Endothelial cell of hepatic sinusoid (primary cell): Measurements from ENCODE around the gene RSPO4.

Experiments used
- in situ Hi-C: cut with HindIII; loops from 2 replicates; pipeline ENCODE4 v1.10.0; 2017; ENCODE audit warnings: low sequenced_read_pairs

The RSPO4 gene

DNA sequence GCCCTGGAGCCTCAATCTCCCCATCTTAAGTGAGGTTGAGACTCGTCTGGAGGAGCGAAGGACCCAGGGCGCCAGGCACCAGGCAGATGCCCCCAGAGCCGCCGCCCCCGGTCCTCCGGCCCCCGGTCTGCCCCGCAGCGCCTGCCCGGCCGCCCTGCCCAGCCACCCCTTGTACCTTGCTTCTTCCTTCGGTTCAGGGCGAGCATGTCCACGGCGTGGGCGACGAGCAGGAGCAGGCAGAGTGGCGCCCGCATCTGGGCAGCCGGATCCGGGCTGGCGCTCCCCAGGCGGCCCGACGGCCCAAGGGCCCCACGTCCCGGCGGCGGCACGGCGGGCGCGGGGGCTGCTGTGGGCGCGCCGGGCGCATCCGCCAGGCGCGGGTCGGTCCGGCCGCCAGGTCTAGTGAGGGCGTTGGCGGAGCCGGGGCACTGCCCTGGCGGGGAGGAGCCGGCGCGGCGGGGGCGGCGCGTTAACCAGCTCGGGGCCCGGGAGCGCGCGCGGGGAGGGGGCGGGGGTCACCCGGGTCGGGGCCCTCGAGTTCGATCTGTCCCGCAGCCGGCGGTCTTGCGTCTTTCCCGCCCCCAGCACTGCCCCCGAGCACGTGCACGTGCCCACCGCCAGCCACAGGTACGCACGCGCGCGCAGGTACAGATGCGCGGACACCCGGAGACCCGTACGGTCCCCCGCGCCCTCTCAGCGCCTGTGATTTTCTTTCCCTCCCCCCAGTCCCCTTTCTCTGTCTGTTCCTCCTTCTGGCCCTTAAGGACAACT is at the start of gene RSPO4:
TSS of gene RSPO4 (minus strand) at position 401 of the 771 bp plus-strand sequence. CDS start at position 254, 147 bp downstream.
- in situ Hi-C loops = no loop called here

DNA sequence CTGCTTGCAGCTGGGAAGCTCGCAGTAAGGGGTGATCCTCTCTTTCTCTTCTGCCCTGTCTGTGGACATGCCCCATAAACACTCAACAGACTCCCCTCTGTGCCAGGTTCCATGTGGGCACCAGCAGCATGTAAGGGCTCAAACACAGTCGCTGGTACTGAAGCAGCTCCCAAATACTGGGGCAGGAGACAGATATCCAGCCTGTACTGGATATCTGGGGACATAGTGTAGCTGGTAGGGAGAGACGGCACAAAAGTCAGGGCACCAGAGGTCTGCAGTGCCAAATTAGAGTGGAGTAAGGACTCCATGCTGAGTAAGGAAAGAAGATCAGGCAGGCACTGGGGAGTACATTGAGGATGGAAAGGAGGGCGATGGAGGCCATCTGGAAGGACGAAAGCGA is 48.3 kb upstream of the RSPO4 start:
- in situ Hi-C loops = no loop called here

DNA sequence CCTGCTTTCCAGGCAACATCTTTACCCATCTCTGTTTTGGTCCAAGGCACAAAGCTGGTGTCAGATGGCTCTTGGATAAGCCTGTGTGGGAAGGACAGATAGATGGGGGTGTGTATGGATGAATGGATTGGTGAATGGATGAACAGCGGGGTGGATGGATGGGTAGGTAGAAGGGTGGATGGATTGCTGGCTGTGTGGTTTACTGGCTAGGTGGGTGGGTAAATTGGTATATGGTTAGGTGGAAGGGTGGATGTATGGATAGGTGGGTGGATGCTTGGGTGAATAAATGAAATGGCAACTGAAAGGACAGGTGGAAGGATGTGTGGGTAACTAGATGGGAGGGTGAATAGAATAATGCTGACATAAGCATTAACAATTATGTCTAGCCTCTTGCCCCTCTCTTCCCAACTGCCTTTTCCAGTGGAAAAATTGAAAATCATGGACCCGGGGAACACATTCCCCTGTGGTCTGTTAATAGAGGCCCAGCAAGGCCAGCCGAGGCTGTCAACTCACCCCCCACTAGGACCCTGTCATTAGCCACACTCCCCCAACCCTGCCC is 43.8 kb upstream of the RSPO4 start:
- in situ Hi-C loops = loop anchor here (5.0 kb wide), 2 partner anchors 59 to 86 kb away; no protein-coding TSS in a partner anchor

DNA sequence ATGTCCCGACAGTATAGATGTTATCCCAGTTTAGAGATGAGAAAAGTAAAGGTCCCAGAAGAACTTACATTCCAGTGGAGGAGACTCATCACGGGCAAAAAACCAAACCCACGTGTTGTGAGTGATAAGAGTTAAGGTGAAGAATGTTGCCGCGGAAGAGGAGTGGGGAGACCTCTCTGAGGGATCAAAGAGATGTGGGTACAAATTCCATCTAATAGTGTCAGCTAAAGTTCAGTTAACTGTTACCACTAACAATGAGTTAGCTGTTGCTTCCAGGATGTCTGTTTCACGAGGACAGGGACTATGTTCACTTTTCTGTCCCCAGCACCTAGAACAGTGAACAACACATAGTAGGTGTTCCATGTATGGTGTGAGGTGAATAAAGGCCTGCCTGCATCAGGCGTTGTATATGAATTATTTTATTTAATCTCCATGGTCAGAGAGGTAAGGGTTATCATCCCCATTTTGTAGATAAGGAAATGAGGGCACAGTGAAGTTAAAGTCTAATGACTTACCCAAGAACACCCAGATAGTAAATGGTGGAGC is 39.8 kb upstream of the RSPO4 start:
- in situ Hi-C loops = no loop called here

DNA sequence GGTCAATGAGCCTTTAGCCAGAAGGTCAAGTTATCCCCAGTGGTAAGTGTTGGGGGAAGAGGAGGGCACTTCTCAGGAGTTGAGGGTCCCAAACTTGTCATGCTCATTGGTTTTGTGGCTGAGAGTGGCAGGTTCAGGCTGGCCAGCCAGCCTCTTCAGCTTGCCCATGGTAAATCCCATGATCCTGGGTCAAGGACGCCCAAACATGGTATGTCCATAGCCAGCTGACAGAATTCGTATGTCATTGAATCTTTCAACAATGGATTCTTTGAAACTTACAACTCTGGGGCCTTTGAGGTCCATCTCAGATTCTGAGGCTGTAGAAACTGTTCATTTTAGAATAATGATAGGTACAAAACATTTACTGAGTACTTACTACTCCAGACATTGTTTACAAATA is 36.1 kb upstream of the RSPO4 start:
- in situ Hi-C loops = no loop called here

DNA sequence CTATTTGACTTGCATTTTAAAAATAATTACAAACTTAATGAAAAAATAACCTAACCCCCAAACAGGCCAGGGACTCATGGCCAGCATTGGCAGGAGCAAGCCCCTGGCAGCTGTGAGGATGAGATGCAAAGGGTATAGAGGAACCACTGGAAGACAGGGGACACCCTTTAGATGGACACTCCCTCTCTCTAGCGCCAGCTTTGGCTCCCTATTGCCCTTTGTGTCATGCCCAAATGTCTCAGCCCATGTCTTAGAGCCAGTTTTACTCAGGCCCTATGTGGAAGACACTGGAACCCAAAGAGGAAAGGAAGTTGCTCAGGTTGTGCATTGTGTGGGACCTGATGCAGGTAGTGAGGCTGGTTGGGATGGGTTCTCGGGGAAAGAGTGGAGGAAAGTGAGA is 34.9 kb upstream of the RSPO4 start:
- in situ Hi-C loops = no loop called here

DNA sequence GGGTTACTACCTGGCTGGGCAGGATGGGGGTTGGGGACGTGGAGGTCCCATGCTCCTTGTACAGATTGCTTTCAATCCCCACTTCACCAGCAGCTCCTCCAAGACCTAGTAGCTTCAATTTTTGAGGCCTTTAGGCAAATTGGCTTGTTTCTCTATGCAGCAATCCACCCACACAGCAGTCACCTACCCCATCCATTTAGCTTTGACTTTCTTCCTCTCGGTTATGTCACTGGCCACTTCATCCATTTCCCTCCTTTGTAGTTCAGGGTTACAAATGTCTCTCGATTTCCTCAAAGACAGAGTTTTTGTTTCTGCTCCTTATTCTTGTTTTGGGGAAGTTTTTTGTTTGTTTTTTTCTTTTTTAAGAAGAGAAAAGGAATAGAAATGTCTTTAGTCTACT is 33.4 kb upstream of the RSPO4 start:
- in situ Hi-C loops = no loop called here

DNA sequence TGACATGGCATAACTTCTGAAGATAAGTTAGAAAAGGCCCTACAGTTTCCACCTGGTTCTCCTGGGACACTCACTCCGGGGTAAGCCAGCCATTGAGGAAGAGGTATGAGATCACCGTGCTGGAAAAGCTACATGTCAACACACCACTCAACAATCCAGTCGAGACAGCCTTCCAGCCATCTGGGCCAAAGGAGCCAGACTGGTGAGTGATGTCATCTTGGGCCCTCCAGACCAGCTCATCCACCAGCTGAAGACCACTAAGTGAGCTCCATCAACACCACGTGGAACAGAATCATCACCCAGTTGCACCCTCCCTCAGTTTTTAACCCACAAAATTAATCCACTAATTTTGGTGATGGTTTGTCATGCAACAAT is 32.3 kb upstream of the RSPO4 start:
- in situ Hi-C loops = no loop called here

DNA sequence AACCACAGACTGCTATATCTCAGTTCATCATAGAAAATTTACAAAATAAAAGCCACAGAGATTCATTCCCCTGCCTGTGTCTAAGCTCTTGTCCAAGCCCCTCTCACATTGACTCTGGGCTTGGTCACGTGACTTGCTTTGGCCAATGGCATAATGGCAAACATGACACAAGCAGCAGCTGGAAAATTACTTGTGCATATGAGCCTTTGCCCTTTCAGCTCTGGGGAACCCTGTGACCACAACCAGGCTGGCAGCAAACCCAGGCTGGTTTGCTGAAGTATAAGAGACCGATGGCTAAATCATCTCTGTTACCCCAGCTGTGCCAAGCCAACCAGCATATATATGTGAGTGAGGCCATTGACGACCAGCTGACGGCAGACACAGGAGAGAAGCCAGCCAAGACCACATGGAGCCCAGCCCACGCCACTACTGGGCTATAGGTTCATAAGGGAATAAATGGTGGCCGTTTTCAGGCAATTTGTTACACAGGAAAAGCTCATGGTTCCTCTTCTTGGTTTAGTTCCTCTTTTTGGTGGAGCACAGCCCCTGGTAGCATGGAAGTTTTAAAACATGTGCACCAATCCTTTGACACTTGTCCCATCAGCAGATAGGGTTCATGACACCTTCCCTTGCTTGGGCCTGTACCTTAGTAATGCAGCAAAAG is 31.8 kb upstream of the RSPO4 start:
- in situ Hi-C loops = no loop called here

DNA sequence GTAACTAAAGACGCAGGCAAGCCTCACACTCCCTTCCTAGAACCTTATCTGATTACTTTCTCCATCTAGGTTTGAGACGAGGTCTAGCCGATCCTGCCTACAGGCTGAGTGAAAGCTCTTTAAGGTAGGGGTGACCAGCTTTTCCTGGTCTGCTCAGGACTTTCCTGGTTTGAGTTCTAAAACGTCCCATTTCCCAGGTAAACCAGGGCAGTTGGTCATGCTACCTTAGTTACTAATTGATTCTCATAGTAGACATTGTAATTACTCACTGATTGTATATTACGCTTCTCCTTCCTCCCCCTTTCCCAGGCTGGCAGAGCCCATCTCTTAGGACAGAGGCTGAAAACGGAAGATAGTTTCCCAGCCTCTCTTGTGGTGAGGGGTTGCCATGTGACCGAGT is 27.9 kb upstream of the RSPO4 start:
- in situ Hi-C loops = loop anchor here (5.0 kb wide), 1 partner anchor 52 kb away; no protein-coding TSS in a partner anchor

DNA sequence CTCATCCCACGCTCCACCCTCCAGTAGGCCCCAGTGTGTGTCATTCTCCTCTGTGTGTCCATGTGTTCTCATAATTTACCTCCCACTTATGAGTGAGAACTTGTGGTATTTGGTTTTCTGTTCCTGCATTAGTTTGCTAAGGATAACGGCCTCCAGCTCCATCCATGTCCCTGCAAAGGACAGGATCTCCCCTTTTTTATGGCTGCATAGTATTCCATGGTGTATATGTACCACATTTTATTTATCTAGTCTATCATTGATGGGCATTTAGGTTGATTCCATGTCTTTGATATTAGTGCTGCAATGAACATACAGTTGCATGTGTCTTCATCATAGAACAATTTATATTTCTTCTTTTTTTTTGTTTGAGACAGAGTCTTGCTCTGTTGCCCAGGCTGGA is 24.1 kb upstream of the RSPO4 start:
- in situ Hi-C loops = loop anchor here (5.0 kb wide), 1 partner anchor 56 kb away; no protein-coding TSS in a partner anchor

DNA sequence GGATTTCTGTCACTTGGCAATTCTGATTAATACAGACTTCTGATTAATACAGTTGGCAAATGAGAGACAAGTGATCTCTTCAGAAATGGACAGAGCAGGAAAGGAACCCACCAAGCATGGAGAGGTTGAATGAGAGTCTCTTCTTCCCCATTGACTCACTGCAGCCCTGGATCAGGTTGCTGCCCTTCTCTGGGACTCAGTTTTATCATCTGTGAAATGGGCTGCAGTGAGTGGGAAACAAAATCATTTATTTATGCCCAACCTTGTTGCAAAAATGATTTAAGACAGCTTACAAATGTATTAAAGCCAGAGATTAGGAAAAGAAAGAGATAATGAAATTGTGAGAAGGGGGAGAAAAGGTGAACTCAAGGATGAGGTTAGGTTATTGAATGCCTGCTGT is 20.8 kb upstream of the RSPO4 start:
- in situ Hi-C loops = no loop called here

DNA sequence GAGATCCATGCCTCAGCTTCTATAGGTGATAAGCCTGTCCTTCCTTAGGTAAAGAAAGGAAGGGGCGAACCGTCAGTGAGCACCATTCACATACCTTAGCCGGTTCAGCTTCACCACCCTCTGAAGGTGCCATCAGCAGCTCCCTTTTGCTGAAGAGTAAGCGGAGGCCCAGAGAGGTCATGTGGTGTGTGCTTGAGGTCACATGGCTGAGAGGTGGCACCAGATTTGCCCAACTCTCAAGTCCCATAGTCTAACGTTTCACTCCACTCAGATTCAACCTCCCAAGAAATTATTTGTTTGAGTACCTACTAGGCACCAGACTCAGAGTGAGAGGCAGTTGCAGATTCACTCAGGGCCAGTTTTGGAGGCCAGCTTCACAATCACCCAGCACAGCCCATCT is 18.5 kb upstream of the RSPO4 start:
- in situ Hi-C loops = no loop called here

DNA sequence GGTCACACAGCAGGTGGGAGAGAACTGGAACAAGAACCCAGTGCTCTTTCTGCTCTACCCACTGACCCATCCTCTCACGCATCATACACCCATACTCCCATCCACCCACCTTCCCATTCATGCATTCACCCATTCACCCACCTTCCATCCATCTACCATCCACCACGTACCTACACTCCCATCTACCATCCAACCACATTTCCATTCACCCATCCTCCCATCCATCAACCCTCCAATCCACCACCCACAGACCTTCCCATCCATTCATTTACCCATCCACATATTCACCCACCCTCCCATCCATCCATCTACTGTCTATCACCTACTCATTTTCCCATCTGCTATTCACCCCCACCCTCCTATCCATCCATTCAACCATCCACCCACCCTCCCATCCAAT is 17.2 kb upstream of the RSPO4 start:
- in situ Hi-C loops = no loop called here

DNA sequence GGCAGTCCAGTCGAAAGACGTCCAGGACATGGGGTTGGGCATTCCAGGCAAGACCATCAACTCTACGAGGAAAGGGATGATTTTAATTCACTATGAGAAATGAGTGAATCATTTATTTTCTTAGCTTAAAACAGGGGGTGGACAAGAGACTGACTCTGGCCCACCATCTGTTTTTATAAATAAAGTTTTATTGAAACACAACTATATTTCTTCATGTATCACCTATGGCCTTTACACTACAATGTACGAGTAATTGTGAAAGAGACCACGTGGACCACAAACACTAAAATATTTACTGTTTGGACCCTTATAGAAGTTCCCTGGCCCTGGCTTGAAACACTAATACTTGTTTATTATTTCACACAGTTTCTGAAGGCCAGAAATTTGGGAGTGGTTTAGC is 15.6 kb upstream of the RSPO4 start:
- in situ Hi-C loops = no loop called here

DNA sequence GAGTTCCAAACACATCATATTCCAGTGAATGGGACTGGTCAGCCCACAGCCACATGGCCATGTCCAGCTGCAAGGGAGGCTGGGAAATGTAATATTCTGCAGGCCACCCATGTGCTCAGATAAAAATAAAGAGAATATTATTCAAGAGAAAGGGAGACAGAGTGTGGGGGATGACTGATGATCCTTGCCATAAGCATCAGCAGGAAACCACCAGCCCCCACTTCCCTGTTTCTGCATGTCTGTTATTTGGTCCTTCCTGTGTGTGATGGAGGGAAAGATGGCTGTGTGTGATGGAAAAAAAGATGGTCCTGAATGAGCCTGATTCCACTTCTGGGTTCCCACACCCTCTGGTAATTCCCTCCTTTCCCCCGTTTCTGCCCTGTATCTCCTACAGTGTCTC is 13.1 kb upstream of the RSPO4 start:
- in situ Hi-C loops = no loop called here

DNA sequence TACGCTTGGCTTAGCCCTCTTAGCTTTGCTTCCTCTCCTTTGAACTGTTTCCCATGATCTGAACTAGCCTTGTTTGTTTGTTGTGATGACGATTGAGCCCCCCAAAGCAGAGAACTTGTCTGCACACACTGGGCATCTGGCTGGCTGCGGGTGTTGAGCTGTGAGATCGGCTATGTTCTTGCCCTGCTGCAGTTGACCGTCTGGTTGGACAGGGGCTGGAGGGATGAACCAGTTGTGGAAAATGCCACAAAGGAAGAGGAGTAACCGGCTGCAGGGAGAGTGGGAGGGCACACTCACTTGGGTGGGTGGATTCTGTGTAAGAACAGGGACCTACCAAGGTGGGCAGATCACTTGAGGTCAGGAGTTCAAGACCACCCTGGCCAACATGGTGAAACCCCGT is 12.4 kb upstream of the RSPO4 start:
- in situ Hi-C loops = no loop called here

DNA sequence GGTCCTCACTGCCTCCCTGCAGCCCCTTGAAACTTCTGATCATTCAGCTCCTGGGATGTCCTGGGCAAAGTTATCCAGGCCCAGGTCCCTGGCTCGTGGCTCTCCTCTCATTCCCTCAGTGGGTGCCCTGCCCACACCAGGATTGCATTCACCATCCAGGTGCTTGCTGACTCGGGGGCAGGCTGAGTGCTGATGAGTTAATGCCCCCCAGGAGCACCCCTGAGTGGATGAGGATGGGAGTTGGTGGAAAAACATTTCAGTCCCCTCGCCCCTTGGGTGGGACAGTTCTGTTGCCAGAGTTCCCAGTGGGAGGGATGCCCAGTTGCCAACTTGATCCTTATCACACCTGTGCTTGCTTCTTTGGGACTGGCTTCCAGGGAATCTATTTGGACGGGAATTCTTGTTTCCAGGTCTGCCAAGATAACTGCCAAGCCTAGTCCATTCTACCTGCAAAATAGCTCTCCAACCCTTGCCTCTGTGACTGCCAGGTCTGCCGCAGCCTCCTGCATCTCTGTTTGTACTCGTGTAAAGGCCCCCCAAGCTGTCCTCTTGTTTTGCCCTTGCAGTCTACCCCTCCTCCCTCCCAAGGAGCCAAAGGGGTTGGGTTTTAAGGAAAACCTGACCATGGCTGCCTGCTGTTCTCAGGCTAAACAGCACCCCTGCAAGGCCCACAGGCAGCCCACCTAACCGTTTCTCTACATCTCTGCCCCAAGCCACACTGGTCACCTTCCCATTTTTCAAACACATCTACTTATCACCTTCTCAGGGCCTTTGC is 11.6 kb upstream of the RSPO4 start:
- in situ Hi-C loops = no loop called here

DNA sequence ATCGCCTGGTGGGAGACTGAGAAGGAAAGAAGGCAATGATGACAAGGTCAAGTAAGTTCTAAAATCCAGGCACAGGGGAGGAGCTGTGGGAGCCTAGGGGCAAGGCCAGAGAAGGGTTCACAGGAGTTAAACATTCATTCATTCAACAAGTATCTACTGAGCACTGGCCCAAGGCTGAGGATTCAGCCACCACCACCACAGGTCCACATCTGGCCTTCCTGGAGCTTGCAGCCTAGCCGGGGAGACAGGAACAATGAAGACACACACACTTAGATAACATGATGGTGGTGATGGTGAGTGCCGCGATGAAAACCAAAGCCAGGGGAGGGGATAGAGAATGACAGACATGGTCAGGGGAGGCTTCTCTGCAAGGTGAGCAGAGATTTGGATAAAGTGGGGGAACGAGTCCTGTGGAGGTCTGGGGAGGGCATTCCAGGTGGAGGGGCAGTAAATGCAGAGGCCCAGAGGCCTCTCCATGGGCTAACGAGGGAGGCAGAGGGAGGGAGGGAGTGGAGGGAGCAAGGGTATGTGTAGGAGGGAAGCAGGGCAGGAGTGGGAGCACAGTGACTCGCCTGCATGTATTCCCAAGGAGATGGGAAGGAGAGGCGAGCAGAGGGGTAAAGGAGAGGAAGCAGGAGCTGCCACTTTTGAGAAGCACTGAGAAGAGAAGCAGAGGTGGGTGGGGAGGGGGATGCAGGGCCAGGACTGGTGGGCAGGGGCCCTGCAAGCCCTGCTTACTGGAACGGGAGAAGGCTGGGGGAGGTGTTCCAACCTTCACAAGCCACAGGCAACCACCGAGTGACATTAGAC is 10.5 kb upstream of the RSPO4 start:
- in situ Hi-C loops = no loop called here

DNA sequence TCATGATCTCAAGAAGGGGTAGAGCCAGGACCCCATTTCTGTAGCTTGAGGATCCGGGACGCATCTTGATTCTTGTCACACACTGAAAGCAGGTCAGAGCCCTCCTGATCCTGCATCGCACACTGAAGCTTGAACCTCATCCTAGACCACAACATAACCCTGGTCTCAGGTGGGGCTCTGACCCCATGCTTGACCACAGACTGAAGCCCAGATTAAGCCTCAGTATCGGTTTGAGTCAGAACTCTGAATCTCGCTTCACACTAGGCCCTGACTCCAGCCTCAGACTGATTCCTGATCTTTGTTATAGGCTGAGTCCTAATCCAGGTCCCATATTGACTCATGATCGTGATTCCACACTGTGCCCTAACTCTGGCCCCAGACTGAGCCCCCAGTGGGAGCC is 8.5 kb upstream of the RSPO4 start:
- in situ Hi-C loops = no loop called here
